H7 (cell line): ENCODE results near the gene PTGS2. TPM values are rescaled to one million over a fixed set of nuclear protein-coding genes. Genes with fewer than 3 reads are reported as not detected.
"Not testable (repeated sequence)": the region's sequence is repeated elsewhere in the genome, so short reads cannot be mapped to it uniquely, and the experiment has no call there.

Source experiments
- DNase-seq: peaks from one replicate; pipeline ENCODE4 v3.0.0; 2012
- H3K27me3 ChIP-seq: 2 replicates; pipeline ENCODE4 v1.6.0; 2011; ENCODE audit warnings: mild to moderate bottlenecking, low read length; ENCODE audit not compliant: control insufficient read depth, insufficient read depth
- H3K36me3 ChIP-seq: replicated peaks from 2 replicates; pipeline ENCODE4 v1.5.1; 2011; ENCODE audit warnings: low read length; ENCODE audit not compliant: control insufficient read depth, insufficient read depth
- H3K4me3 ChIP-seq: 2 replicates; pipeline ENCODE4 v1.5.1; 2011; ENCODE audit warnings: low read depth, mild to moderate bottlenecking, control low read depth, low read length, moderate library complexity; ENCODE audit not compliant: insufficient read depth
- total RNA-seq: library from RNA; depleted of rRNA; stranded (reverse); fragments of >200 nt; shearing (Covaris generic); gene quantifications from 2 replicates; pipeline ENCODE4 v1.2.3, GENCODE V29; 2014

The PTGS2 gene
- total RNA-seq, 1 experiment from 2014 or later: 0.38 TPM

- H3K4me3 ChIP-seq: peak overlapping the region; percentile 68
- H3K36me3 ChIP-seq: no peaks in the 10 kb centered on the region
- peaks cover 17% of the 10 kb centered on the region for H3K27me3 ChIP-seq
- DNase-seq: no peak
Observed at GRCh38 chr1:186681121-186681520, 898 bp upstream of the PTGS2 start.

GRCh38 chr1:186679924-186680244 lies 339 bp downstream of the PTGS2 start:
- Histone ChIP-seq H3K4me3 (peak overlapping the region; percentile 68), H3K27me3 (peaks cover 17% of the 10 kb centered on the region), H3K36me3 (no peaks in the 10 kb centered on the region)
- DNase-seq: no peak

GRCh38 chr1:186678155-186678554 lies 2.1 kb downstream of the PTGS2 start:
- no peaks in the 10 kb centered on the region for H3K36me3 ChIP-seq
- H3K27me3 ChIP-seq: peaks cover 17% of the 10 kb centered on the region
- DNase-seq: no peak
- H3K4me3 ChIP-seq: no peak overlapping the region

GRCh38 chr1:186672596-186672995 lies 7.6 kb downstream of the PTGS2 start:
- no peak overlapping the region for H3K4me3 ChIP-seq
- H3K27me3 ChIP-seq: no peaks in the 10 kb centered on the region
- no peak for DNase-seq
- no peaks in the 10 kb centered on the region for H3K36me3 ChIP-seq

- no peak overlapping the region for H3K4me3 ChIP-seq
- H3K27me3 ChIP-seq: no peaks in the 10 kb centered on the region
- H3K36me3 ChIP-seq: no peaks in the 10 kb centered on the region
- DNase-seq: no peak
Observed at GRCh38 chr1:186672131-186672530, 8.1 kb downstream of the PTGS2 start.

GRCh38 chr1:186671136-186671825 lies 8.9 kb downstream of the PTGS2 start:
- no peak for DNase-seq
- H3K27me3 ChIP-seq: no peaks in the 10 kb centered on the region
- H3K36me3 ChIP-seq: no peaks in the 10 kb centered on the region
- no peak overlapping the region for H3K4me3 ChIP-seq

- no peak for DNase-seq
- no peaks in the 10 kb centered on the region for H3K36me3 ChIP-seq
- no peaks in the 10 kb centered on the region for H3K27me3 ChIP-seq
- H3K4me3 ChIP-seq: no peak overlapping the region
Observed at GRCh38 chr1:186670297-186671135, 9.7 kb downstream of the PTGS2 start.

- not testable (repeated sequence) for H3K27me3 ChIP-seq, H3K4me3 ChIP-seq, H3K36me3 ChIP-seq
Observed at GRCh38 chr1:186669784-186670183, 10.4 kb downstream of the PTGS2 start.

GRCh38 chr1:186664217-186664616 lies 16.0 kb downstream of the PTGS2 start:
- not testable (repeated sequence) for H3K4me3 ChIP-seq, H3K27me3 ChIP-seq, DNase-seq, H3K36me3 ChIP-seq

More at GRCh38 chr1:186669784-186670183, 10.4 kb downstream of the PTGS2 start:
- DNase-seq: not testable (repeated sequence)

- DNase-seq: no peak
- Histone ChIP-seq H3K4me3 (no peak overlapping the region), H3K36me3 (no peaks in the 10 kb centered on the region), H3K27me3 (no peaks in the 10 kb centered on the region)
Observed at GRCh38 chr1:186662752-186663151, 17.5 kb downstream of the PTGS2 start.

- Histone ChIP-seq H3K4me3 (no peak overlapping the region), H3K27me3 (no peaks in the 10 kb centered on the region), H3K36me3 (no peaks in the 10 kb centered on the region)
- DNase-seq: no peak
Observed at GRCh38 chr1:186659890-186660341, 20.3 kb downstream of the PTGS2 start.

- DNase-seq: no peak
- H3K36me3 ChIP-seq: no peaks in the 10 kb centered on the region
- H3K27me3 ChIP-seq: no peaks in the 10 kb centered on the region
- no peak overlapping the region for H3K4me3 ChIP-seq
Observed at GRCh38 chr1:186658999-186659398, 21.2 kb downstream of the PTGS2 start.

- DNase-seq: no peak
- Histone ChIP-seq H3K36me3 (no peaks in the 10 kb centered on the region), H3K27me3 (no peaks in the 10 kb centered on the region), H3K4me3 (no peak overlapping the region)
Observed at GRCh38 chr1:186657481-186657880, 22.7 kb downstream of the PTGS2 start.

- Histone ChIP-seq H3K36me3 (no peaks in the 10 kb centered on the region), H3K4me3 (no peak overlapping the region), H3K27me3 (no peaks in the 10 kb centered on the region)
- DNase-seq: no peak
Observed at GRCh38 chr1:186655876-186656275, 24.3 kb downstream of the PTGS2 start.

- Histone ChIP-seq H3K27me3 (no peaks in the 10 kb centered on the region), H3K4me3 (no peak overlapping the region), H3K36me3 (no peaks in the 10 kb centered on the region)
- DNase-seq: no peak
Observed at GRCh38 chr1:186654741-186655140, 25.5 kb downstream of the PTGS2 start.
